Measurements from ENCODE around the gene KRT77. TPM values are rescaled to one million over a fixed set of nuclear protein-coding genes. Genes with fewer than 3 reads are reported as not detected.

KRT77 gene
- total and polyA plus RNA-seq, 10 of the 15 experiments (the other 5 are each of a cell fraction or from before 2014, with no cell fraction given): not detected

- no peak for TF ChIP-seq ZNF687 (IDR thresholded peaks at IDR 0.05)
- TF ChIP-seq ZBTB4 (CRISPR knock-in tag; IDR thresholded peaks at IDR 0.05): no peak
- TF ChIP-seq NBN (IDR thresholded peaks at IDR 0.05): no peak
- no peak for TF ChIP-seq BMI1 (IDR thresholded peaks at IDR 0.05; ENCODE audit: borderline replicate concordance)
- no peak for TF ChIP-seq ZSCAN29 (IDR thresholded peaks at IDR 0.05)
- TF ChIP-seq PRDM15 (CRISPR knock-in tag; IDR thresholded peaks at IDR 0.05): no peak
- TF ChIP-seq SMAD1 (IDR thresholded peaks at IDR 0.05; ENCODE audit: low read depth, partially characterized antibody): no peak
Measured at GRCh38 chr12:52702338-52702737, 986 bp downstream of the KRT77 start (continued).

Data from GM12878 (cell line).